Activated naive CD4-positive, alpha-beta T cell treated with Interleukin-2 at 50 U/mL for 16 hours (primary cell): ENCODE measurements around the gene UNC13D.
"Not testable (repeated sequence)": the region's sequence is repeated elsewhere in the genome, so short reads cannot be mapped to it uniquely, and the experiment has no call there.

ENCODE experiments used
- DNase-seq: peaks from one replicate; pipeline ENCODE4 v3.0.0-alpha.2; 2020

Gene UNC13D

GRCh38 chr17:75819116-75819515, 25.1 kb downstream of the UNC13D start:
- no peak for DNase-seq

DNA sequence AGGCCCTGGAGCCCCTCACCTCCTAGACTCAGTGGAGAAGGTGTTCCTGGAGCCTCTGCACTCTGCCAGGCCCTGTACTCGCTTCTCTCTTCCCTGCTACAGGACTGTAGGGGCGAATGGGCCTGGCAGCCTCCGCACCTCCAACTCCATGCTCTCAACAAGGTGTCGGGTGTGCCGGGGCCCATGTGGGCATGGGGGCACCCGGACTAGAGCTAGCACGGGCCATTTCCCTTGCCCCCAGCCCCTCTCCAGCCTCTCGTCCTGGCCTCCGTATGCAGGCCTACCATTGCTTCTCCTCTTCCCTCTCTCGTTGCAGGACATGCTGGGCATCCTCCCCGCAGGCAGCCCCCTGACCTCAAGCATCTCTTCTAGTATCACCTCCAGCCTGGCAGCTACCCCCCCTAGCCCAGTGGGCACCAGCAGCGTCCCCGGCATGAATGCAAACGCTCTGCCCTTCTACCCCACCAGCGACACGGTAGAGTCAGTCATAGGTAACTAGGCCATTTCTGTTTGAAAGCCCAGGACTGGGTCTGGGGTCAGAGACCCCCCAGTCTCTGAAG, 25.8 kb downstream of the UNC13D start:
- DNase-seq = no peak

DNA sequence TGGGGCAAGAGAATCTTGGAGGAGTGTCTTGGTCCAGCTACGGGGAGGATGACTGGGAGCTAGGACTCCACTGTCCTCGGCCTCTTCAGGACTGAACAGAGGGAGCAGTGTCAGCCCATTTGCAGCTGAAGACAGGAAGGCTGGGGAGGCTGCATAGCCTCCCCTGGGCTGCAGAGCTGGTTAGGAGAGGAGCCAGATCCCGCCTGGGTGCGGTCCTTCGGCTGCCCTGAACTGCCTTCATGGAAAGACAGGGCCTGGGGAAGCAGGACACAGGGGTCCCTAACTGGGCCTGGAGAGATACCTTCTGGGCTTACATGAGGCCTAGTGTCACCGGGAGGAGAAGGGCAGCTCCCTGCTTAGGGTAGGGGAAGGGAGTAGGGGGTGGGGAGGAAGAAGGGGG, 26.6 kb downstream of the UNC13D start:
- no peak for DNase-seq

DNA sequence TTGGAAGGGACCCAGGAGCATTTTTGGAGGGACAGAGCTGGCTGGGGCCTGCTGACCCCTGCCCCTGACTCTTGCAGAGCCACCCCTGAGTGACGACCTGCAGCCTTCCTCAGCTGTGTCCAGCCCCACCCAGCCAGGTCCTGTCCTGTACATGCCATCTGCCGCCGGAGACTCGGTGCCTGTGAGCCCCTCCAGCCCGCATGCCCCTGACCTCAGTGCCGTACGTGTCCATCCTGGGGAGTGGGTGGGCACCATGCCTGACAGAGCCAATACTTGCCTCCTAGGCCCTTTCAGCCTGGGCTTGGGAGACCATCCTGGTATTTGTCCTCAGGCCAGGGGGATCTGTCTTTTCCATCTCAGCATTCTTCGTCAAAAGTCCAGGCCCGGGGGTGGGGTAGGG, 27.5 kb downstream of the UNC13D start:
- DNase-seq = no peak

DNA sequence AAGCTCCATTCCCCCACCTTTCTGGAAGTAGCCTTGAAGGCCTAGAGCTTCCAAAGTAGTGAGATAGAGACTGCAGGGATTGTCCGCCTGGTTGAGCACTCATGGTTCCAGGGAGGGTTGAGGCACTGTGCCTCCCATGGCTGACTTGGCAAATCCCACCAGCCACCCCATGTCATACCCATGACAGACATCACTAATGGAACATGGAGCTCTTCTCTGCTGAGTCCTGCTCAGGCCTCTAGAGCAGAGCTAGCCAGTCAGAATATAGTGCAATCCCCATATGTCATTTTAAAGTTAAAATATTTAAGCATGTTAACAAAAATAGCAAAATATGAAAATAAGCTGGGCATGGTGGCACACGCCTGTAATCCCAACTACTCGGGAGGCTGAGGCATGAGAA, 28.8 kb downstream of the UNC13D start:
- DNase-seq = no peak

DNA sequence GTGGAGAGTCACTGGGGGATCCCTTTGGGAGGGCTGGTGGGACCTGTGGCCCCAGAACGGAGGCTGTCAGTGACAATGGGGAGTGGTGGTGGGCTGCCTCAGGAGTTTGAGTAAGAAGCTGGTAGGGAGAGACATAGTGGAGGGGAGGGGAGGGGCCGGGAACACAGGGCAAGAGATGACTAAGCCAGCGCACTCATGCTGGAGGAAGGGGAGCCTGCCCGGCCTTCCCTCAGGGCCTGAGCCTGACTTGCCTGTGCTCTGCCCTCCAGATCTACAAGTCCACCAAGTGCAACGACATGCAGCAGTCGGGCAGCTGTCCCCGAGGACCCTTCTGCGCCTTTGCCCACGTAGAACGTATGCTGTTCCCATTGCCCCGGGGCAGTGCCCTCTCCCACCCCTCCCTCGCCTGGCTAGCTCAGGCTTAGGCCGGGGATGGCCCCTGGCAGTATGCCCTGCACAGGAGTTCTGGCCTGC, 29.3 kb downstream of the UNC13D start:
- no peak for DNase-seq

- DNase-seq = no peak
Measured at GRCh38 chr17:75814021-75814395, 30.2 kb downstream of the UNC13D start.

- no peak for DNase-seq
Measured at GRCh38 chr17:75813081-75814020, 30.9 kb downstream of the UNC13D start.

DNA sequence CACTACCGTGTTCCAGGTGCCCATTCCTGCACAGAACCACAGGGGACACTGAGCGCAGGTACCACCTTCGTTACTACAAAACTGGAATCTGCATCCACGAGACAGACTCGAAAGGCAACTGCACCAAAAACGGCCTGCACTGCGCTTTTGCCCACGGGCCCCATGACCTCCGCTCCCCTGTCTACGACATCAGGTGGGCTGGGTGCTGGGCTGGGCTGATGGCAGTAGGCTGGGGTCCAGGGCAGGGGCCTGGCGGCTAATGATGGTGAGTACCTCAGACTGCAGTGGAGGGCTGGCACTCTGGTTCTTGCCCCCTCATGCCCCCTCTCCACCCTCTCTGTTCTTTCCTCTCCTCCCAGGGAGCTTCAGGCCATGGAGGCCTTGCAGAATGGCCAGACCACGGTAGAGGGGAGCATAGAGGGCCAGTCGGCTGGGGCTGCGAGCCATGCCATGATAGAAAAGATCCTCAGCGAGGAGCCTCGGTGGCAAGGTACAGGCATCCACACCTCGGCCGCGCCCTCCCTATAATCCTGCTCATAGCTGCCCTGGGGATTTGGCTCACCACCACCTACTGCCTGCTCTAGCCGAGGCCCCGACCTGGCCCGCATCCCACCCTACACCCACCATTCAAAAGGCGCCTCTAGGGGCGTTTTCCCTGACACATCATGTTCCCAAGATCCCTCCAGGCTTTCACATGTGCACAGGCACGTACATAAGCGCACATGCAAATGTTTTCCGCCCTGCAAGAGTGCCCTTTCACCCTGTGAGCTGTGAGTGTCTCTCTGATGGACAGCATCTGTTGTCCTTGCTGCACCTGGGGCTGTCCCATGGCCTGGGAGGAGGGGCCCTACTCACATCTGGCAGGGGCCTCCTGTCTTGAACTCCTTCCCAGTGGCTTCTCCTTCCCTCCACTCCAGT, 31.8 kb downstream of the UNC13D start:
- no peak for DNase-seq

GRCh38 chr17:75811174-75811573, 33.0 kb downstream of the UNC13D start:
- DNase-seq = no peak

GRCh38 chr17:75810756-75811155, 33.4 kb downstream of the UNC13D start:
- DNase-seq = not testable (repeated sequence)

- DNase-seq = no peak
Measured at GRCh38 chr17:75810216-75810615, 34.0 kb downstream of the UNC13D start.

- no peak for DNase-seq
Measured at GRCh38 chr17:75809631-75810111, 34.5 kb downstream of the UNC13D start.

- DNase-seq = no peak
Measured at GRCh38 chr17:75808905-75809621, 35.1 kb downstream of the UNC13D start.

DNA sequence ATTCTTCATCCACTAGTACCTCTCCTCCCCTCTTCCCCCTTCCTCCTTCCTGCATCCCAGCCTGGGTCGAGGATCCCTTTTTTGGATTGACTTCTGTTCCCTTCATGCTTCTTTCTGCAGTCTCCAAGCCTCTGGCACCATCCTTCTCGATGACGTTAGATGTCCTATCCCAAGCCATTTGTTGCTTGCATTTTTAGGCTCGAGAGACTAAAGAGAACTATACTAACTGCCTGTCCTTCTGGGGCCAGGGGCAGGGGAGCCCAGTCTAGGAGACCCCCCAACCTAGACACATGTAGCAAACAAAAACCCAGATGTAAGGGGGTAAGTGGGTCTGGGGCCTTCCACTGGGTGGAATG, 35.7 kb downstream of the UNC13D start:
- DNase-seq = no peak

DNA sequence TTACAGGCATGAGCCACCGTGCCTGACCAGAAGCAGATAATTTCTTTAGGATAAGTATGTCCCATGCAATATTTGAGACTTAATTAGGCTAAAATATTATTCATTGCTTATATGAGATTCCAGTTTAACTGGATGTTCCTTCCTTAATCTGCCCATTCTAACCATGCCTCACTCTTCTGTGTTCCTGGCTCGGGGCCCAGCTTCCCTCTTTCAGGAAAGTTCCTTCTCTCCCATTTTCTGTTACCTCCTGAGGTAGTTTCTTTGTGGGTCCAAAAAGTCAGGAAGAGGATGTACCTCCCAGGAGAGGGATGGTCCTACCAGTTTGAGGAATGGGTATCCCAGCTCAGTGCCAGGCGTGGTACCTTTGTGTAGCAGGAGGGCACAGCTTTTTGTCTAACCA, 36.3 kb downstream of the UNC13D start:
- no peak for DNase-seq

- DNase-seq = no peak
Measured at GRCh38 chr17:75806822-75807500, 37.2 kb downstream of the UNC13D start.

- no peak for DNase-seq
Measured at GRCh38 chr17:75803883-75804282, 40.3 kb downstream of the UNC13D start.

DNA sequence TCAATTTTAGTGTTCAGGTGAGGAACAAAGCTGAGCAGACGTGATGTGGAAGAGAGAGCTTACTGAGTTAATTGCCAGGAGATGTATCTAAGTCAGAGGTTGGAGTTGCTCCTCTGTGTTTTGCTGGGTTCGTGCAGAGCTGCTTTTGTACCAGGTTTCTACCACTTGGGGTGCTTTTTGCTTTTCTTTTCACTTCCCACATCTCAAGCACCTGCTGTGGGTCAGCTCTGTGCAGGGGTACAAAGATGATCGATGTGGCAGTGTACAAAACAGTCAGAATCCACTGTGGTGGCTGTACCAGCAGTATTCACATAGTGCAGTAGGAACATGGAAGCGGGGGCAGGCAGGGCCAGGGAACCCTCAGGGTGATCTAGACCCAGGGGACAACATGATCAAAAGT, 44.8 kb downstream of the UNC13D start:
- no peak for DNase-seq

- DNase-seq = no peak
Measured at GRCh38 chr17:75795820-75796607, 48.2 kb downstream of the UNC13D start.

DNA sequence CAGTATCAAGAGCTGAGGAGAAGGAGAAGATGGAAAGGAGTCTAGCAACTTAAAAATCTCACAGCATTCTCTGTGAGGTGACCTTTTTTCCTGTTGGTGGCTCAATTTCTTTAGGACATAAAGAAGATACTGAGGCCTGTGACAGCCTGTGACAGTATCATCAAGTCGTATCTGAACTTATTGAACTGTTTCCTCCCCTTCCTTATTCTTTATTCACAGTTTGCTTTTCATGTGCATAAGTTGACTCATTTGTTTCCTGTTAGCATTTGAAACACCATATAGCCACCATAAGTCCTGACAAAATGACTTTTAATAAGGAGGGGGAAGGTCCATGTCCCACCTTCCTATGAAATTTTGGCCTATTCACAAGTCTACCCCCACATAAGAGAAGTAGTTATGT, 50.7 kb downstream of the UNC13D start:
- DNase-seq = no peak
